ENCODE measurements around the gene CD6. TPM values are rescaled to one million over a fixed set of nuclear protein-coding genes. Genes with fewer than 3 reads are reported as not detected.

CD6 gene
- total and polyA plus RNA-seq, 3 donors from 2014 or later, result 0.87 to 3.1 (median 1.6) TPM

GRCh38 chr11:60945295-60945667, 26.2 kb upstream of the CD6 start:
- no peaks in the 10 kb centered on the region for H3K36me3 ChIP-seq (ENCODE audit: low read depth, missing control alignments)
- H3K9me3 ChIP-seq, result no peaks in the 10 kb centered on the region
- H3K4me1 ChIP-seq, result no peaks in the 10 kb centered on the region
- 88 to 92% methylated on average over 5 of the region's 5 CpGs for WGBS, 2 donors
- intact Hi-C loops (cut with DNase I; ENCODE audit: low total_unique reads), result no loop called here
- H3K4me3 ChIP-seq, result no peak overlapping the region
- DNase-seq, result no peak
- no peak overlapping the region for H3K27ac ChIP-seq
- no peaks in the 10 kb centered on the region for H3K27me3 ChIP-seq
- TF ChIP-seq POLR2A (IDR thresholded peaks at IDR 0.05) (no peak), CTCF (IDR thresholded peaks at IDR 0.05) (no peak)

GRCh38 chr11:60946601-60947264, 24.7 kb upstream of the CD6 start:
- no peak overlapping the region for H3K4me3 ChIP-seq
- DNase-seq, result no peak
- 90 to 93% methylated on average over 12 to 15 of the region's 15 CpGs for WGBS, 2 donors
- TF ChIP-seq CTCF (IDR thresholded peaks at IDR 0.05) (no peak), POLR2A (IDR thresholded peaks at IDR 0.05) (no peak)
- H3K4me1 ChIP-seq, result peaks cover 3% of the 10 kb centered on the region
- no peaks in the 10 kb centered on the region for H3K27me3 ChIP-seq
- no peak overlapping the region for H3K27ac ChIP-seq
- intact Hi-C loops (cut with DNase I; ENCODE audit: low total_unique reads), result no loop called here
- no peaks in the 10 kb centered on the region for H3K9me3 ChIP-seq
- no peaks in the 10 kb centered on the region for H3K36me3 ChIP-seq (ENCODE audit: low read depth, missing control alignments)

GRCh38 chr11:60947700-60948099, 23.8 kb upstream of the CD6 start:
- H3K9me3 ChIP-seq, result no peaks in the 10 kb centered on the region
- TF ChIP-seq CTCF (IDR thresholded peaks at IDR 0.05), result no peak
- TF ChIP-seq POLR2A (IDR thresholded peaks at IDR 0.05), result no peak
- no peak overlapping the region for H3K4me3 ChIP-seq
- DNase-seq, result no peak
- no peaks in the 10 kb centered on the region for H3K27me3 ChIP-seq
- no peaks in the 10 kb centered on the region for H3K36me3 ChIP-seq (ENCODE audit: low read depth, missing control alignments)
- H3K27ac ChIP-seq, result no peak overlapping the region
- 52 to 63% methylated on average over 2 of the region's 2 CpGs for WGBS, 2 donors
- intact Hi-C loops (cut with DNase I; ENCODE audit: low total_unique reads), result no loop called here
- peaks cover 7% of the 10 kb centered on the region for H3K4me1 ChIP-seq

- H3K36me3 ChIP-seq (ENCODE audit: low read depth, missing control alignments), result no peaks in the 10 kb centered on the region
- H3K4me1 ChIP-seq, result peaks cover 7% of the 10 kb centered on the region
- WGBS, 2 donors, result 84 to 87% methylated on average over 5 of the region's 5 CpGs
- no peak overlapping the region for H3K27ac ChIP-seq
- no peaks in the 10 kb centered on the region for H3K27me3 ChIP-seq
- no peaks in the 10 kb centered on the region for H3K9me3 ChIP-seq
- intact Hi-C loops (cut with DNase I; ENCODE audit: low total_unique reads), result no loop called here
- no peak overlapping the region for H3K4me3 ChIP-seq
- no peak for DNase-seq
- TF ChIP-seq CTCF (IDR thresholded peaks at IDR 0.05) (no peak), POLR2A (IDR thresholded peaks at IDR 0.05) (no peak)
These were observed 23.2 kb upstream of the CD6 start for GRCh38 chr11:60948250-60948649.

GRCh38 chr11:60950024-60950423, 21.5 kb upstream of the CD6 start:
- Histone ChIP-seq H3K4me1 (peaks cover 7% of the 10 kb centered on the region), H3K9me3 (no peaks in the 10 kb centered on the region), H3K36me3 (ENCODE audit: low read depth, missing control alignments) (no peaks in the 10 kb centered on the region), H3K27ac (no peak overlapping the region), H3K27me3 (no peaks in the 10 kb centered on the region), H3K4me3 (no peak overlapping the region)
- DNase-seq, result no peak
- WGBS, 2 donors, result 51 to 68% methylated on average over 6 of the region's 6 CpGs
- no peak for TF ChIP-seq CTCF (IDR thresholded peaks at IDR 0.05)
- TF ChIP-seq POLR2A (IDR thresholded peaks at IDR 0.05), result no peak
- intact Hi-C loops (cut with DNase I; ENCODE audit: low total_unique reads), result no loop called here
